ENCODE results near the gene MLLT6.

Gene MLLT6

DNA sequence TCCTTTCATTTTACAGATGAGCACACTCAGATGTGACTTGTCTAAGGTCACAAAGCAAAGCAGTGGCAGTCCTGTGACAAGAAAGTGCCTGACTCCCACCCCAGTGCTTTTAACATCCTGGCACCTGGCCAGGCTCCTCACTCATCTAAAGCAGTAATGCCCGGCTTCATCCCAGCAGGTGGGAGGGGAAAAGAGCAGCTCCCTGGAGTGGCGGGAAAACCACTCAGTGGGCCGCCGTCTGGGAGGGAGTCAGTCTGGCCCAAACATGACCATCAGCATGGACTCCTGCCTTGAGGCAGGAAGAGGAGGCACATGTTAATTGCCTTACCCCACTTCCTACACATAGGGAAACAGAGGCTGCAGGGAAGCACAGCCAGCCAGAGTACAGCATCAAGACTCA is 40.5 kb downstream of the MLLT6 start:
- no peak for DNase-seq

DNA sequence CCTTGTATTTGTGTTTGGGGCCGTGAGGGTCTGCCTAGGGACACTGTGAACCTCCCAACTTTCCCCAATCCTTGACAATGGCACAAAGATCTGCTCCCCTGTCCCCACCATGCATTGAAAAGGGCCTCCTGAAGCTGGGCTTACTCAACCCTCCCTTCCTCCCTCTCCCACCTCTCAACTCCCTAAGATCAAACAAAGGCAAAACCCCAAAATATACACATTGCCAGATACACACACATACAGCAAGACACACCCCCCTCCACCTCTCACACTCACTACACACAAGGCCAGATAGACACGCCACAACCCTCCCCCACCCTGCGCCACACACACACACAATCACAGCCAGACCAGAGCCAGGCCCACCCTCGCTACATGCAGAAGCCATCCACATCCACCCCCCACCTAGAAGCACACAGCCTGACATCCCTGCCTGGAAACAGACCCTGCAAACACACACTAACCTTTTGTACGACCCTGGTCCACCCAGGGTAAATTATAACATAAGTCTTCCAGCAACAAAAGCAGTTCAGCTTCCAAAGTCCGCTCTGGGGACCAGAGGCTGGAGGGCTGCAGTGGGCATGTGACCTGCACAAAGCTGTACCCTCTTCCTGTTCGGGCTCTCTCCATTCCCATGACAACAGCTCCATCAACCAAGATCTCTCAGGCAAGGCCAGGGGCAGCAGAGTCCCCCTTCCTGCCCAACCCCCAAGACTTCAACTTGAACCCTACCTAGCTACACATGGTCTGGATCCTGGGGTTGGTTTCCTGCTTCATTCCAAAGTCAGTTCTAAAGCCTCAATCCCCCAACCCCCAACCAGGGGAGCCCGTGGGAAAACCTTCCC is 41.2 kb downstream of the MLLT6 start:
- DNase-seq, result no peak

DNA sequence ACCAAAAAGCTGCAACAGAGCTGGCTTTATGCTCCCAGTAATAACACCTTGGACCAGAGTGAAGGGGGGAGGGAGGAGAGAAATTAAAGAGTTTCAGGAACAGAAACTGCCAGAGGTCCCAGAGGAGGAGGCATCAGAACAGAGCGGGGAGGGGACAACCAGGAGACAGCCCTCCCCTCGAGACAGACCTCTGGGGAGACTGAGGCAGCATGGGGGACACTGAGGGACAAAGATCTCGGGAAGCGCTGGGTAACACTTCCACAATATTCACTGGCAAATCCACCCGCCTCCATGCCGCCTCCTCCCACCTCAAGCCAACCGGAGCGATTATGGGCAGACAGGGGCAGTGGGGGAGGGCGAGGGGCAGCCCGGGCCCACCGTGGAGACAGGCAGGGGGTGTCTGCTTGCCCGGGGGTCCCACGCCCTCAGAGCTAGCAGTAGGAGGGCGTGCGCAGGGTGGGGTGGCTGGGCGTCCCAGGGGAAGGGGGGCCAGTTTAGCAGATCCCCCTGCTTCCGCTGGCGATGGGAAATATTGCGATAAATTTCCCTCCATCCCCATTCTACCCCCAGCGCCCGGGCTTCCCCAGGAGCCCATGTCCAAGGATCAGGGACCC is 41.9 kb downstream of the MLLT6 start:
- peak; percentile 38 for DNase-seq

DNA sequence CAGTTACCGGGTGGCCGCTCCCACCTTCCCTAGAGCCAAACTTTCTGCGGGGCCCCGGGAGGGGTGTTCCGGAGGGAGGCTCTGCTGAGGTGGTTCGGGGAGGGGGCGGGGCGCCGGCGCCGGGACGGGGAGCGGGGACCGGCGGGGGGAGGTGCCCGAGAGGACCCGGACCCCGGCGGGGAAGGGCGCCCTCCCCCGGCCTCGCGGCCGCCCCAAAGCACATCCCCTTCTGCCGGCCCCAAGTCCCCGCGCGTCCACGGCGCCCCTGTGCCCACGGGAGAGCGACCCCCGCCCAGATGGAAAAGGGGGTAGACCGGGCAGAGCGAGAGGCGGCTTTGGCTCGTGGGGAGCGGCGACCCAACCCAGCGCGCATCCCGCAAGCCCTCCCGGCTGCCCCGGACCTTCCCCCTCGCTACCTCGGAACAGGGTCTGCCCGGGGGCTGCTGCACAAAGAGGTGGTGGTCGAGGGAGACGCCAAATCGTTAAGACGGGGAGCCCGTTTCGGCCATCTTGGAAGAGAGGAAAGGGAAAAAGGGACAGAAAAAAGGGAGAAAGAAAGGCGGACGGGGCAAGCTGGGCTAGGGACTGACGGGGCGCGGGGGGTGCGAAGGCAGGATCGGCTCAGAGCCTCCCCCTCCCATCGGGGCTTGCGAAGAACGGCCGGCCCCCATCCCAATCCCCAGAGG is 42.5 kb downstream of the MLLT6 start:
- peak; percentile 46 for DNase-seq

DNA sequence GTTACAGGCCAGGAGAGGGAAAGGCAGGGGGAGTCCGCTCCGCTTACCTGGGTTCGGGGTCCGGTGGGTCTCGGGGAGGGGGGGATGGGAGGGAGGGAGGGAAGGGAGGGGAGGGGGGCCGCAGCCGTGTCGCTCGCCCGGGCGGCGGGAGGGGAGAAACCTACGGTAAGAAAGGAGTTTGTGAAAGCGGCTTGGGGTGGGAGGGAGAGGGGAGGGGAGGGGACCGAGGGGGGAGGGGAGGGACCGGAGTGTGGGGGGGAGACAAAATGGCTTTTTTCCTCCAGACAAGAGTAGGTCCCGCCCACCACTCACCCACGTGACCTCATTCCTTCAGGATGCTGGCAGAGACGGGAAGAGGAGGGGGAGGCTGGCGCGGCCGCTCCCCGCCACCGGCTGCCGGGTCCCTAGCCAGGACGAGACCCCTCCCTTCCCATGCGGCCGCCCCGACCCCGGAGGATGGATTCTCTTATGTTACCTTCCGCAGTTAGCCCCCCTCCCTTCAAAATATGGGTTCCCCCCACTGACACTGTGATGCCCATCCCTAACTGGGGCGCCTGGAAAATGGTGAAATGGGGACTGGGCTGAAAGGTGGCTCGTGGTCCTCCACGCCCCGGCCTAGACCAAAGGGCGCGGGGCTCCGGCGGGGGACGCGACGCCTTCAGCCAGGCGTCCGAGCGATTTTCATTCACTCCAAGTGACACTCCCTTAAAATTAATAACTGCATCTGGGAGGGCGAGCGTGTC is 43.2 kb downstream of the MLLT6 start, which contains the start of gene PCGF2:
Gene PCGF2, minus strand, starts transcription at position 188 of the 743 bp plus-strand sequence. CDS start 7,934 bp downstream, outside the sequence.
- peak; percentile 28 for DNase-seq

DNA sequence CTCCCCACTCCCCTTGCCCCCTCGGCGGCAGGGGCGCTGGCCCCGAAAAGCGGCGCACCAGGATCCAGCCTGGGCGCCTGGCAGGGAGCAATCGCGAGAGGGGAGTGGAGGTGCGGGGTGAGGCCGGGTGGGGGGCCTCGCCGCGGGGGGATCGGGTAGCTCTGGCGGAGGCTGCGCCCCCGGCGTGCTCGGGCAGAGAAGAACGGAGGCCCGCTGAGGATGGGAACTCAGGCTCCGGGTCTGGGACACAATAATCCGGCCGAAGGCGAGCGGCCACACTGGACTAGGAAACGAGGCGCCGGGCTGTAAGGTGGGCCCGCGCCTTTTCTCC is 43.8 kb downstream of the MLLT6 start:
- DNase-seq, result no peak

DNA sequence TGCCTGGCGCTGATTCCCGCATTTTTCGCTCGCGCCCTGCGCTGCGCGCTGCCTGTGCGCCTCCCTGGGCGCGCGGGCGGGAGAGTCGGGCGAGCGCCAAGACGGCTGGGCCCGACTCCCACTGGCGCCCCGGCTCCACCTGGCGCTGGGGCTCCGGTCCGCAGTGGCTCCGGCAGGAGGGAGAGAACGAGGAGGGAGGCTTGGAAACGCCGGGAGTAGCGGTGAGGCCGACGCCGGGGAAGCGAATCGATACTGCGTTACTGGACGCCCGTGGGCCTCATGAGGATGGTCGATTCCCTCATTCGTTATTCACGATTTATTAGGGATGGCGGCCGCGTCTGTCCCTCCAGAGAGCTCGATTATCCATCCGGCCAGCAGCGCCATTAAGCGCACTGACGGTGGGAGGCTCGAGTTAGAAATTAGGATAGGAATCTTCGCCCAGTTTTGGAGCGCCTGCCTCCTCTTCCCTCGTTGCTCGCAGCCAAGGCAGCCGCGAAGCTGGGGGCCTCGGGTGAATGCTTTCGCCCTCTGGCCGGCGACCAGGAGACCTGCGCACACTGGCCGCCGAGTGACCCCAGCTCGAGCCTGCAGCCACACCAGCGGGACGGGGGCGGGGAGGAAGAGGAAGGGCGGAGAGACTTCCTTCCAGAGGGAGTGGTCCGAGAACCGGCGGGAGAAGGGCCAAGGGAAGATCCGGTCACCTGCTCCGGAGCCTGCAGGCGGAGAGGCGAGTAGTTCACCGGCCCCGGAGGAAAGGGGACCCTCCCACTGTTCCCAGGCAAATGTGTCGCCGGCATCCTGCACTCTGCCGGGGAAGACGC is 44.4 kb downstream of the MLLT6 start:
- DNase-seq, result peak; percentile 49

DNA sequence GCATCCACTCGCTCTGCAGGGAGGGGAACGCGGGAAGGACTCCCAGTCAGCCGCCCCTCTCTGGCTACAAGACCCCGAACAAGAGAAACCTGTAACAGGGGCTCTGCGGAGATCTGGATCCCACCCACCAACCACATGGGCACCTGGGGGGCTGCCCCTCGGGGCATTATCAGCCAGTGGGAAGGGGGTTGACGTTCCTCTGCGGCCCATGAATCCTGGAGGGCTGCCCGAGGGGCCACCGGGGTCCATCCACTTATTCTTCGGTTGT is 44.9 kb downstream of the MLLT6 start:
- no peak for DNase-seq

DNA sequence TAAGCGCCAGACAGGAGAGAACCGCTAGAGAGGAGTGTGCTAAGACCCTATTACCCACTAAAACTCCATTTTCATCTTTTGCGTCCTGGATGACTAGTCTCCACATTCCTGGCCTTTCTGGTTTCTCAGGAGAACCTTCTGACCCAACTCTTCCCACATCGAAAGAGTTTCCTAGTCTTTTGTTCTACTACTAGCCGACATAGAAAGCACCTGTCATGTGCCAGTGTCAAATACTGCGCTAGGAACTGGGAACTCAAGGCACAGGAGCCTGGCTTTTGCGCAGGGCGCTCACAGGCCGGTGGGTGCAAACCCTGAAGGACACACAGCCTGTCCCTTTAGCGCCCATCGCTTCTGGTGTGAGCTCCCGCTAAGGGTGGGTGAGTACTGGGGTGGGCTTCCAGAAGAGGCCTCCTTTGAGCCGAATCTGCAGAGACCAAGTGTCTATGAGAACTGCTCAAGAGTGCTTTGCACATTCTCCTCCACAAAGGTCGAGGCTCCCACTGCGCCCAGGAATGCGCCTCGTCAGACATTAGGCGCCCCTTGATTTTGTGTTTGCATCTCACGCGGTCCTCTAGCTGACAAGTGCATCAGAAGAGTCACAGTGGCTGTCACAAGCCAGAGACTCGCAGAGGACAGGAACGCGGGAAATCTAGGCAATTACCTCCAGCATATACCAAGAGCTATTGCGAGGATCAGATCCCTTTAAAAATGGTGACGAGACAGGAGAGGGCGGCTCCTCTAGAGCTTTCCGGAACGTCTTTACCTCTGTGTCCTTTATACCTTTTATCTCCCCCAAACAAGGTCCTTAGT is 45.4 kb downstream of the MLLT6 start:
- DNase-seq, result peak; percentile 61

DNA sequence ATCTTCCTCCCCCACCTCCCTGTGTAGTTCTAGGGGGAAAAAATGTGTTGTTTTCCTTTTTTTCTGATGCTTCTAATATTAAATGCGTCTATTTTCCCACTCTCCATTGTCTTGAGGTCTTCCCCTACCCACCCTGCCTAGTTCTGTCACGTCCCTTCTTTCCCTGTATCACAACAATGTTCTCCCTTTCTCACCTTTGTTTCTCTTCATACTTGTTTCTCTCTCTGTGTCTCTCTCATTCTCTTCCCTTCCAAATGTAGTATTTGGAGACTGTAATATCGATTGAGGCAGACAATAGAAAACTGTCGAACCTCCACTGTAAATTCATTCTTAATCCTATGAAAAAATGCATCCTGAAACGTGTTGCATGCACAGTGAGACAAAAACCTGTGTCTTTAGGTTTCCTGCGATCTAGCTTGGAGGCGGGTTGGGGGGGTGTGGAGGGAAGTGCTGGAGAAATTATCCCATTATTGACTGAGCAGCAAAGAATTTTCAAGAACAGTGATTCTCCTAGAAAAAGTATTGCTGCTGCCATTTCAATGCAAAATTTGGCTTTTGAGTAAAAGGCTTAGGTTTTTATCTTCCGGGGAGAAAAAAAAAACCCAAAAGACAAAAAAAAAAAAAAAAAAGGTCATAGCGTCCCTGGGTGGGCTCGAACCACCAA is 46.2 kb downstream of the MLLT6 start:
- no peak for DNase-seq

DNA sequence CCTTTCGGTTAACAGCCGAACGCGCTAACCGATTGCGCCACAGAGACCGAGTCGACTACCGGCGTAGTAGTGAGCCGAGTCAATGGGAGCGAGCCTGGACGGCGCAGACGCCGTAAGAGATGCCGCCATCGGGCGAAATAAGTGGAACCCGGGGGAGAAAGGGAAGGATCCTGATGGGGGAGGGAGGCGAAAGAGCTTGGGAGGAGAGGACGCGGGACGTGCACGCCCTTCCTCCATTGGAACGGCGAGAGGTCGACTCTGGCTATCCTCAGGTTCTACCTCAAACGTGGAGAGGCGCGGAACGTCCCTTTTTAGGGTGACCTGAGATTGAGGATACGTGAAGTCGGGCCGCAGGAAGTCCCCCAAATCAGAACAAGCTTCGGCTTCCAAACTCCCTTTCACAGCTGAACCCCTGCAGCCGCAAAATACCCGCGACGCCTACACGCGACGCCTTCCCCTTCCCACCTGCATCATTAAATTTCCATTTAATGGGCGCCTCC is 46.8 kb downstream of the MLLT6 start:
- peak; percentile 84 for DNase-seq

DNA sequence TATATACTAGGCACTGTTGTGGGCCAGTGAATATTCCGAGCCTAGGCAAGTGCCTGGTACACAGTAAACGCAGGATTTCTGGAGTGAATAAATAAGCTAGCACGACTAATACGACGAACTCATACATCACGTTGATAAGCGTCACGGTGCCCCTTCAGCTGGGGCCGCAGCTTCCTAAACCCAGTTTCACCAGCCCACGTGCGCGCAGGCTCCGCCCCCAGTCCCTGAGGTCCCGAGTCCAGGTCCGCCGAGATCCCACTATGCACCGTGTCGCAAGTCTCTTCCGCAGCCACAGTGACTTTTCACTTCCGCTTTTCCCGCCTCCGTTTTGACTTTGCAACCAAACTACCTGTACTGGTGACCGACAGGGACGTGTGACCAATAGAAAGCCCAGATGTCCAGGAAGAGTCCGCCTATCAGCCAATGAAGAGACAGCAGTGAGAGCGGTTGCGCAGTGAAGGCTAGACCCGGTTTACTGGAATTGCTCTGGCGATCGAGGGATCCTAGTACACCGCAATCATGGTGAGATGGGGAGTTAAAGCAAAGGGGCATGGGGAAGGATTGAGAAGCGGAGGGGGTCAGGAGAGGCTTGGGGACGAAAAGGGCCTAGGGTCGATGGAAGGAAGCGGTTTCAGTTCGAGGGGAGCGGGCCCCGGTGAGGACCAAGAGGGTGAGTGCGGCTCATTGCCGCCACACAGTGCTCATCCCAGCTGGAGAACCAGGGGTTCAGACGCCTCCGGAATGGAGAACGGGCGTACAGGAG is 47.4 kb downstream of the MLLT6 start, which contains the start of gene PSMB3:
Gene PSMB3, plus strand, starts transcription at position 434 of the 763 bp plus-strand sequence. Its CDS starts 86 bp downstream, at position 520.
- peak; percentile 99 for DNase-seq

DNA sequence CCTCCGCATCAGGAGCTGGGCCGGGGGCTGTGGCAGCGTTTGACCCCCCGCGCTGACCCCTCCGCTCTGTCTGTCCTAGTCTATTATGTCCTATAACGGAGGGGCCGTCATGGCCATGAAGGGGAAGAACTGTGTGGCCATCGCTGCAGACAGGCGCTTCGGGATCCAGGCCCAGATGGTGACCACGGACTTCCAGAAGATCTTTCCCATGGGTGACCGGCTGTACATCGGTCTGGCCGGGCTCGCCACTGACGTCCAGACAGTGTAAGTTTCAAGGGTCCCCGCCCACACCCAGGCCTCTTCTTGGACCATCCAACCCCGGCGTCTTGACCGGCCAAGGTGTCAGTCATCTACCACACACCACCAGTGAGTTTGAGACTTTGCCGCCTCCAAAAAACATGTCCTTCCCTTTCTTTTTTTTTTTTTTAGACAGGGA is 48.0 kb downstream of the MLLT6 start:
- no peak for DNase-seq

DNA sequence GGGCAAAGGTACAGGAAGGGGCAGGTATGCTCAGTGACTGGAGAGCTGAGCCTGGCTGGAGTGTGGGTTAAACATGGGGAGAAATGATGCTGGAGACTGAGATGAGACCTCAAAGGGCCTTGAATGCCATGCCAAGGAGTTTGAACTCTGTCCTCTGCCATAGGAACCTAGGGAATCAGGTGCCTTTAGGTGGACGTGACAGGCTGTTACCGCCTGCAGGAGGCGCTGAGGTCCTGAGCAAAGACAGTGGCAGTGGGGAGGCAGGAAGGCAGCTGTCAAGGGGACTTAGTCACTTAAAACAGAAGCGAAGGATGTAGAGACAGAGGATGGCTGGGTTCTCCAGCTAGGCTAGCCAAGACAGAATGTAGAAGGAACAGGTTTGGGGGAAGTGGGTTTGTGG is 56.5 kb downstream of the MLLT6 start:
- peak; percentile 30 for DNase-seq

DNA sequence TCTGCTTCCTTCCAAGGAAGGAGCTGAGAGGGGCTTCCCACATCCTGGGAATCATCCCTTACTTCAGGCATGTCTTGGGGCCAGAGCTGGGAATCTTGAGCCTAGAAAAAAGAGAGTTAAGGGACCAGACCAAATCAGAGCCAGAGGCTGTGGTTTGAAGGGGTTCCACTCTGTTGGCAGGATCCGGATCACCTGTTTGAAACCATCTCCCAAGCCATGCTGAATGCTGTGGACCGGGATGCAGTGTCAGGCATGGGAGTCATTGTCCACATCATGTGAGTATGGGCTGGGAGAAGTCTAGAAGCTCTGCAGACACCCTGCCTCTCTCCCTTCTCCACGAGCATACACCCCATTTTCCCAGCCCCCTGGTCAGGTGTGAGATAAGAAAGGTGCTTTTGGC is 57.2 kb downstream of the MLLT6 start:
- DNase-seq, result no peak

DNA sequence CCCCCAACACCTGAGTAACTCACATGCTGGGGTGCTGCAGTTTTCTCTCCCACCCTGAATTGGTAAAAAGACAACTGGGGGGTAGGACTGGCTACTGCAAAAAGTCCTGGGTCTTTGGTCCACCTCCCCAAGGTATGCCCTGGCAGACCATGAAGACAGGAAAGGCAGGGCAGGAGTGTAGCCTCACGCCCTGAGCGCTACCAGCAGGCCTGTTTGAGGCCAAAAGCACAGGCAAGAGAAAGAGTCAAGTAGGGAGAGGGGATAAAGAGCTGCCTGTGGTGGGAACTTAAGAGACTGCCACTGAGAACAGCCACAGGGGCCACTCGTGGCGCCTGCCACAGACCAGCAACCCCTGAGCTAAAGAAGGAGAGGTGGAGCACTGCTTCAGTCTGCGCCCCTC is 61.3 kb downstream of the MLLT6 start:
- no peak for DNase-seq

DNA sequence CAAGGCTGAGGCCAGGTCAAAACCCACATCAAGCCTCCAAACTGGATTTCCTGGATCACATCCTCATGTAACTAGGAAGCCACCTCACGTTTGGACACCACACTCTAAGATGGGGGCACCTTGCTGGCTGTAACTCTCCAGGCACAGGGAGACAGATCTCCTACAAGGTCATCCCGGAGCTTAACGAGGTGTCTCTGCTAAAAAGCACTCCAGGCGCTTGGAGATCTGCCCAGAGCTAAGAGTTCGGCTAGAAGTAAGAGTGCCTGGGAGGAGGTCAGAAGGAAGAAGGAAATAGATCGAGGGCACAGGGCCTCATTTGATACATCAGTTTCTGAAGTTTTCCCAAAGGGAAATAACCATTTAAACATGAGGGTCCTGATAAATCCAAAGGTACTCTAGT is 63.3 kb downstream of the MLLT6 start:
- DNase-seq, result no peak

DNA sequence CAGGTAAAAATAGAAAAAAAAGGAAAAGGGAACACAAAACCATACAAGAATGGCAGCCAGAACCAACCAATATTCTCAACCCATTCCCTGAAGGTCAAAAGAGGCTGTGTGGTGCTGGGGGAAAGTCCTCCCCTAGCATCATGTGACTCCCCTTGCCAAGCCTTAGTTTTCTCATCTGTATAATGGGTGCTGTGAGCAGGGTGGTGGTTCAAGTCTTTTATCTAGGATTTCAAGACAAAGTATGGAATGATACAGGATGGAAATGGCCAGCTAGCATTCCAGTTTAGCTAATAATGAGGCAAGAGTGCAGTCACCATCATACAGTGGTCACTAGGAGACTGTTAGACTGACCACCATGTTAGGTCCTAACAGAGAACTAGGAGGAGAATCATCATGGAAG is 68.2 kb downstream of the MLLT6 start:
- DNase-seq, result no peak

DNA sequence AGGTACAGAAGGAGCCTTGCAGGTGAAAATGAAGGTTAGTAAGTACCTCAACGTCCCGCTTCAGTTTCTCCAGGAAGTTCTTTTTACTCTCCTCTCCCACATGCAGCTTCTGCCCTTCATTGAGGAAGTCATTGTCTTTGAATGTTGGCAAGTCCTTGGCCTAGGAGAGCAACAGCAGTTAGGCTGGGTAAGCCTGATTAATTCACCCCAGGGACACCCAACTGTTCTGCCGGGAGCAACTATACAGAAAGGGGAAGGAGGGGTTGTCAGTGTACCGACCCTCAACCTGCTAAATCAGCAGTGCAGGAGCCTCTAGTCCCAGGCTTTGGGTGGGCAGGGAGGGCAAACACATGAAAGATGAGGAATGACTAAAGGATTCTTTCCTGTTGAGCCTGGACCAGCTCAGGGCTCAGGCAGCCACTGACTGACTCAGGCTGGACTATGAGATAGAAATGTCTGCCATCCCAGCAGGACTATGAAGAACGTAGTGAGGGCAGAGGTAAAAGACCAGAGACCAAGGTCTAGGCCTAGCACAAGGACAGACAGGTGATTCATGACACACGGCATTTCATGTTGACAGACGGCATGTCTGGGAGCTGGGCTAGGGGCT is 72.7 kb downstream of the MLLT6 start:
- DNase-seq, result no peak

Data from RPMI8226 (cell line).